ENCODE measurements around the gene PITPNM3. TPM values are rescaled to one million over a fixed set of nuclear protein-coding genes. Genes with fewer than 3 reads are reported as not detected.

PITPNM3 gene
- total RNA-seq, 2 donors from 2014 or later: 5.3 to 7.9 TPM

DNA sequence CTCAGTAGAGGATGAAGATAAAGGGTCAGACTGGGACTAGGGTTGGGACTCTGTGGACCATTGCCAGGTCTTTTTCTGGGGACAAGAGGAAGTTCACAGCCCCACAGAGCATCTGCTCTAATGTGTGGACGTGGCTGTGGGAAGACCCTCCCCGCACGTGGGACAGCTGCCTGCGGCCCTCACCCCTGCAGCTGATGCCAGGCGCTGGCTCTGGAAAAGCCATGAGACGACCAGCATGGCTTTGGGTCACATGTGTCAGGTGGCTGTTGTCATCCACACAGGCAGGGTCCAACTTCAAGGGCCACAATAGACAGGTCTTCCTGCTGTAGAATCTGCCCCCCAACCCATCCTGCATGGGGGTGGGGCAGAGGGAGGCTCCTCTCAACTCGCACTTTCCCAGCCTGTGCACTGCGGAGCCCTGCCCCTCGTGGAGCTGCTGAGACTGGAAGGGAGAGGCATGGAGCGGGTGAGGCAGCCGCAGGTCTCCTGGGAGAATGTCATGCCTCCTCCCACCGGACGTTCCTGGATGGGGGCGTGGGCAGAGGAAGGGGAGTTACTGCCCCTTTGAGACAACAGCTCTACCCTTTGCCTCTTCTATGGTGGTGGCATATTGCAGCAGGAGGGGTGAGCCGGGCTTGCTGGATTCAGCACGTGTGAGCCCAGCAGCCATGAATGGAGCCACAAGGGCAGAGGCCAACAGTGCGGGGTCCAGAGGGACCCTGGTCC, 58.7 kb downstream of the PITPNM3 start:
- no peak for DNase-seq (ENCODE audit: low spot score)
- no peak overlapping the region for H3K27ac ChIP-seq
- TF ChIP-seq POLR2AphosphoS5 (IDR thresholded peaks at IDR 0.05) (no peak), POLR2A (IDR thresholded peaks at IDR 0.05) (no peak)
- no peaks in the 10 kb centered on the region for H3K9me3 ChIP-seq
- WGBS: 74% methylated on average over 17 of the region's 17 CpGs
- no peaks in the 10 kb centered on the region for H3K27me3 ChIP-seq (replicated peaks; ENCODE audit: insufficient read depth)
- no peaks in the 10 kb centered on the region for H3K36me3 ChIP-seq
- H3K4me1 ChIP-seq (replicated peaks): no peaks in the 10 kb centered on the region
- intact Hi-C loops (cut with DNase I): no loop called here
- H3K4me3 ChIP-seq: no peak overlapping the region

DNA sequence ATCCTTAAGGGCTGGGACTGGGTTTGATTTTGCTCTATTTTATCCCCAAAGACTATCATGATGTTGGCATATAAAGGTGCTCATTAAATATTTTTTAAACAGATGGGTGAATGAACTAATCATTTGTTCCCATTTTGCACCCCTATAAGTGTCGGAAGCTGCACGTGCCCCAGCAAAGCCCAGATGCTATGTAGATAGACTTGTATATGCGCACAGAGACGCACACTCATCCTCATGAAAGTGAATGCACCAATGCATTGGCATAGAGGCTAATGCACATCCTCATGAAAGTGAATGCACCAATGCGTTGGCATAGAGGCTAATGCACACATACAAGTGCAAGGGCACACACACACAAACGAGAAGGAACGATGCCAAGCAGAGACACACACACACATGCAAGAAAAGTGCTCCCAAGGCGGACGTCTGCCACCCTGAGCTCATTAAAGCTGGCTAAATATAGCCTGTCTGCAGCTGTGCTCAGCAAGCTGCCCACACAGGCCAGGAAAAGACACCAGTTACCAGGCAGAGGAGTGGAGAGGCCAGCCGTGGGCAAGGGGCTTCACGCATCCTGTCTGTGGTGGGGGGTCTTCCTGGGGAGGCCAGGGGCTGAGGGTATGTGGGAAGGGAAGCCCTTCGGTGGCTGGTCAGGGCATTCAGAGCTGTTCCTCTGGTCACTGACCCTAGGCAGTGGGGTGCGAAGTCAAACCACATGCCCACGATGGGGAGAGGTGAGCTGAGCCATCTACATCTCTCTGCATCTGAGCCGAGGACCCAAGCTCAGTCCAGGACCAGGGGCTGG, 59.5 kb downstream of the PITPNM3 start:
- no peak overlapping the region for H3K4me3 ChIP-seq
- H3K36me3 ChIP-seq: no peaks in the 10 kb centered on the region
- no peak for DNase-seq (ENCODE audit: low spot score)
- H3K9me3 ChIP-seq: no peaks in the 10 kb centered on the region
- TF ChIP-seq POLR2AphosphoS5 (IDR thresholded peaks at IDR 0.05): no peak
- no peak for TF ChIP-seq POLR2A (IDR thresholded peaks at IDR 0.05)
- TF ChIP-seq, protein P1, sequence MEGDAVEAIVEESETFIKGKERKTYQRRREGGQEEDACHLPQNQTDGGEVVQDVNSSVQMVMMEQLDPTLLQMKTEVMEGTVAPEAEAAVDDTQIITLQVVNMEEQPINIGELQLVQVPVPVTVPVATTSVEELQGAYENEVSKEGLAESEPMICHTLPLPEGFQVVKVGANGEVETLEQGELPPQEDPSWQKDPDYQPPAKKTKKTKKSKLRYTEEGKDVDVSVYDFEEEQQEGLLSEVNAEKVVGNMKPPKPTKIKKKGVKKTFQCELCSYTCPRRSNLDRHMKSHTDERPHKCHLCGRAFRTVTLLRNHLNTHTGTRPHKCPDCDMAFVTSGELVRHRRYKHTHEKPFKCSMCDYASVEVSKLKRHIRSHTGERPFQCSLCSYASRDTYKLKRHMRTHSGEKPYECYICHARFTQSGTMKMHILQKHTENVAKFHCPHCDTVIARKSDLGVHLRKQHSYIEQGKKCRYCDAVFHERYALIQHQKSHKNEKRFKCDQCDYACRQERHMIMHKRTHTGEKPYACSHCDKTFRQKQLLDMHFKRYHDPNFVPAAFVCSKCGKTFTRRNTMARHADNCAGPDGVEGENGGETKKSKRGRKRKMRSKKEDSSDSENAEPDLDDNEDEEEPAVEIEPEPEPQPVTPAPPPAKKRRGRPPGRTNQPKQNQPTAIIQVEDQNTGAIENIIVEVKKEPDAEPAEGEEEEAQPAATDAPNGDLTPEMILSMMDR (IDR thresholded peaks at IDR 0.05): no peak
- intact Hi-C loops (cut with DNase I): no loop called here
- H3K27ac ChIP-seq: no peak overlapping the region
- H3K4me1 ChIP-seq (replicated peaks): no peaks in the 10 kb centered on the region
- 60% methylated on average over 15 of the region's 15 CpGs for WGBS
- no peaks in the 10 kb centered on the region for H3K27me3 ChIP-seq (replicated peaks; ENCODE audit: insufficient read depth)

DNA sequence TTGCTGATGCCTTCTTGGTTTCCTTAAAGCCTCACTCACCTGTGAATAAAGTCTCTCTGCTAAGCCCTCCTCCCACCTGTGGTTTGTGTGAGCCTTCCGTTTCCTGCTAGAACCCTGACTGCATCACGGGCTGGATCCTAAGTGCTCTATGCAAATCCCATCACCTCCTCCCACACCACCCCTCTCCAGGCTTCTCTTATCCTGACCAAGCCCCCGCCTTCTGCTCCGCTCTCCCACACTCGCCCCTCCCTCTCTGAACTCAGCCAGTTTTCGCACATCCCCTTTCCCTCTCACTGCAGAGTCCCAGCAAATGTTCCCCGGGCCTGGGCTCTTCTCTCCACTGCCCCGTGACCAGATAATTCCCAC, 60.3 kb downstream of the PITPNM3 start:
- no peaks in the 10 kb centered on the region for H3K36me3 ChIP-seq
- H3K4me1 ChIP-seq (replicated peaks): no peaks in the 10 kb centered on the region
- H3K27ac ChIP-seq: no peak overlapping the region
- no peak for DNase-seq (ENCODE audit: low spot score)
- no peaks in the 10 kb centered on the region for H3K27me3 ChIP-seq (replicated peaks; ENCODE audit: insufficient read depth)
- no peak overlapping the region for H3K4me3 ChIP-seq
- TF ChIP-seq, protein P1 (IDR thresholded peaks at IDR 0.05): no peak
- TF ChIP-seq POLR2AphosphoS5 (IDR thresholded peaks at IDR 0.05) (no peak), POLR2A (IDR thresholded peaks at IDR 0.05) (no peak)
- WGBS: 39% methylated on average over 8 of the region's 8 CpGs
- H3K9me3 ChIP-seq: no peaks in the 10 kb centered on the region
- intact Hi-C loops (cut with DNase I): no loop called here

- no peak for TF ChIP-seq POLR2AphosphoS5 (IDR thresholded peaks at IDR 0.05)
- TF ChIP-seq POLR2A (IDR thresholded peaks at IDR 0.05): no peak
- TF ChIP-seq, protein P1 (IDR thresholded peaks at IDR 0.05): no peak
- no peaks in the 10 kb centered on the region for H3K36me3 ChIP-seq
- H3K4me1 ChIP-seq (replicated peaks): no peaks in the 10 kb centered on the region
- H3K9me3 ChIP-seq: no peaks in the 10 kb centered on the region
- H3K4me3 ChIP-seq: no peak overlapping the region
- H3K27me3 ChIP-seq (replicated peaks; ENCODE audit: insufficient read depth): no peaks in the 10 kb centered on the region
- no peak for DNase-seq (ENCODE audit: low spot score)
- WGBS: 60% methylated on average over 15 of the region's 15 CpGs
- H3K27ac ChIP-seq: no peak overlapping the region
- intact Hi-C loops (cut with DNase I): no loop called here
Measured at GRCh38 chr17:6495450-6496115, 60.8 kb downstream of the PITPNM3 start.

- Histone ChIP-seq H3K36me3 (no peaks in the 10 kb centered on the region), H3K4me3 (no peak overlapping the region), H3K9me3 (no peaks in the 10 kb centered on the region), H3K27me3 (replicated peaks; ENCODE audit: insufficient read depth) (no peaks in the 10 kb centered on the region), H3K4me1 (replicated peaks) (no peaks in the 10 kb centered on the region), H3K27ac (no peak overlapping the region)
- WGBS: 62% methylated on average over 5 of the region's 5 CpGs
- intact Hi-C loops (cut with DNase I): no loop called here
- TF ChIP-seq, protein P1 (IDR thresholded peaks at IDR 0.05): no peak
- TF ChIP-seq POLR2AphosphoS5 (IDR thresholded peaks at IDR 0.05) (peak; percentile 35), POLR2A (IDR thresholded peaks at IDR 0.05) (no peak)
- DNase-seq (ENCODE audit: low spot score): no peak
Measured at GRCh38 chr17:6494239-6494941, 62.0 kb downstream of the PITPNM3 start.
